ENCODE results near the gene LSM14A.
A peak's percentile ranks its signal among the peaks of the same experiment; 100 is the strongest.
"Not testable (repeated sequence)": the region's sequence is repeated elsewhere in the genome, so short reads cannot be mapped to it uniquely, and the experiment has no call there.

The LSM14A gene

DNA sequence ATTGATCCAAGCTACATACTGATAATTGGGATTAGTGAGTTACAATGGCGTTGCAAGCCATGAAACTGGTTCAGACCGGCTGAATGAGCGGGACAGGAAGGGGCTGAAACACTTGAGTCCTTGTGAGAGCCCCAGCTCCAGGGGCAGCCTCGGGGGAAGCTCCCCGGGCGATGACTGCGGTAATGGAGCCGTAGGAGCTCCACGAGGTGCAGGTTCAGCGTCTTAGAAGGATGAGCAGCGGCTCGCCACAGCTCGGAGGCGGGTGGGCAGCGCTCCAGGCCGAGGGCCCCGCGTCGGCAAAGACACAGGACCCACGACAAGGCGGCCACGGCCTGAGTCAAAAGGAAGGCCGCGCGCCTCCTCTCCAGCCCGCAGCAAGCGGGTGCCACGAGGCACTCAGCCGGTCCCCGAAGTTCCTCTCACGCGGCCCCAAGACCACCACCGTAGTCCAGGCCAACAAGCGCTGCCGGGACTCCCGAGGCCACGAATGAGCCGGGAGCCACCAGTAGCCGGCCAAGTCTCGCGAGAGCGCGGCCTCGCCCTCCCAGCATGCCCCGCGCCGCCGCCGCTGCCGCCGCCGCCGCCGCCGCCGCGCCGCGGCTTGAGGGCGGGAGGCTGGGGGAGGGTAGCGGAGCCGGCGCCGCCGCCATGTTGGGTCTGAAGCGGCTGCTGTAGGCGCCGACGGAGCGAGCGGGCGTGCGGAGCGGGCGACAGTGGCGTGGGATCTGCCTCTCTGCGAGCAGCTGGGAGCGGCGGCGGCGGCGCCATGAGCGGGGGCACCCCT lies at the start of gene LSM14A:
Gene LSM14A (plus strand): TSS at position 628 of the 784 bp plus-strand sequence. CDS start 139 bp downstream, at position 767.
- in situ Hi-C loops (cut with HindIII; ENCODE audit: low pct_ligation_motif_present, low pct_unique_long_range_greater_than_20kb, low sequenced_read_pairs), result no loop called here
- peak; percentile 88 for DNase-seq

- in situ Hi-C loops (cut with HindIII; ENCODE audit: low pct_ligation_motif_present, low pct_unique_long_range_greater_than_20kb, low sequenced_read_pairs), result no loop called here
Observed at GRCh38 chr19:34124828-34125227, 47.5 kb upstream of the LSM14A start.

DNA sequence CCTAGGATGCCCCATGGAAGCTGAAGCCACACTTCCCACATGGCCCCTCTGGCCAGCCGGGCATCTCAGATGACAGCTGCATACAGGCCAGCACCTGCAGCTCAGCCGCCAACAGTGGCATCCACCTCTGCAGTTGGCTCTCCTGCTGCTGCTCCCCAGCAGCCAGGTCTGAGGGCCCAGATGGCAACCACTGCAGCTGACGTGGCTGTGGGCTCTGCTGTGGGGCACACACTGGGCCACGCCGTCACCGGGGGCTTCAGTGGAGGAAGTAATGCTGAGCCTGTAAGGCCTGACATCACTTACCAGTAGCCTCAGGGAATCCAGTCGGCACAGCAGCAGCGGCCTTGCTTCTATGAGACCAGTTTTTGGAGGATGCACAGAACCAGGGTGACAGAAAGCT lies 45.3 kb upstream of the LSM14A start:
- in situ Hi-C loops (cut with HindIII; ENCODE audit: low pct_ligation_motif_present, low pct_unique_long_range_greater_than_20kb, low sequenced_read_pairs), result no loop called here

More at GRCh38 chr19:34124828-34125227, 47.5 kb upstream of the LSM14A start:
- no peak for DNase-seq

DNA sequence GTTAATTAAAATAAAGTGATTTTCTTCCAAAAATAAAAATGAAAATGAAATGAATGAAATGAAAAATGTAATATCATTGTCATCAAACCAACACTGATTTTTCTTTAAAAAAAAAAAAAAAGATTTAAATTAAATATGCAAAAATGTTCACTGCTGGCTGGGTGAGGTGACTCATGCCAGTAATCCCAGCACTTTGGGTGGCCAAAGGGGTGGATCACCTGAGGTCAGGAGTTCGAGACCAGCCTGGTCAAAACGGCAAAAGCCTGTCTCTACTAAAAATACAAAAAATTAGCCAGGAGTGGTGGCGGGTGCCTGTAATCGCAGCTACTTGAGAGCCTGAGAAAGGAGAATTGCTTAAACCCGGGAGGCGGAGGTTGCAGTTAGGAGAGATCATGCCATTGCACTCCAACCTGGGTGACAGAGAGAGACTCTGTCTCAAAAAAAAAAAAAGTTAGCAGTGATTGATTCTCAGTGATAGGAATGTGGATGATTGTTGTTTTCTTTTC lies 44.6 kb upstream of the LSM14A start:
- in situ Hi-C loops (cut with HindIII; ENCODE audit: low pct_ligation_motif_present, low pct_unique_long_range_greater_than_20kb, low sequenced_read_pairs), result no loop called here
- DNase-seq, result no peak

More for the DNA sequence above, 45.3 kb upstream of the LSM14A start:
- no peak for DNase-seq

GRCh38 chr19:34128558-34129250 lies 43.6 kb upstream of the LSM14A start:
- no peak for DNase-seq
- in situ Hi-C loops (cut with HindIII; ENCODE audit: low pct_ligation_motif_present, low pct_unique_long_range_greater_than_20kb, low sequenced_read_pairs), result no loop called here

- no peak for DNase-seq
- in situ Hi-C loops (cut with HindIII; ENCODE audit: low pct_ligation_motif_present, low pct_unique_long_range_greater_than_20kb, low sequenced_read_pairs), result no loop called here
Observed at GRCh38 chr19:34131100-34131499, 41.2 kb upstream of the LSM14A start.

DNA sequence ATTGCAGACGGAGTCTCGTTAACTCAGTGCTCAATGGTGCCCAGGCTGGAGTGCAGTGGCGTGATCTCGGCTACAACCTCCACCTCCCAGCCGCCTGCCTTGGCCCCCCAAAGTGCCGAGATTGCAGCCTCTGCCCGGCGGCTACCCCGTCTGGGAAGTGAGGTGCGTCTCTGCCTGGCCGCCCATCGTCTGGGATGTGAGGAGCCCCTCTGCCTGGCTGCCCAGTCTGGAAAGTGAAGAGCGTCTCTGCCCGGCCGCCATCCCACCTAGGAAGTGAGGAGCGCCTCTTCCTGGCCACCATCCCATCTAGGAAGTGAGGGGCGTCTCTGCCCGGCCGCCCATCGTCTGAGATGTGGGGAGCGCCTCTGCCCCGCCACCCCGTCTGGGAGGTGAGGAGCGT lies 40.2 kb upstream of the LSM14A start:
- DNase-seq; in situ Hi-C loops (cut with HindIII; ENCODE audit: low pct_ligation_motif_present, low pct_unique_long_range_greater_than_20kb, low sequenced_read_pairs): not testable (repeated sequence)

DNA sequence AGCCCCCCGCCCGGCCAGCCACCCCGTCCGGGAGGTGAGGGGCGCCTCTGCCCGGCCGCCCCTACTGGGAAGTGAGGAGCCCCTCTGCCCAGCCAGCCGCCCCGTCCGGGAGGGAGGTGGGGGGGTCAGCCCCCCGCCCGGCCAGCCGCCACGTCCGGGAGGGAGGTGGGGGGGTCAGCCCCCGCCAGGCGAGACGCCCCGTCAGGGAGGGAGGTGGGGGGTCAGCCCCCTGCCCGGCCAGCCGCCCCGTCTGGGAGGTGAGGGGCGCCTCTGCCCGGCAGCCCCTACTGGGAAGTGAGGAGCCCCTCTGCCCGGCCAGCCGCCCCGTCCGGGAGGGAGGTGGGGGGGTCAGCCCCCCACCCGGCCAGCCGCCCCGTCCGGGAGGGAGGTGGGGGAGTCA lies 39.6 kb upstream of the LSM14A start:
- in situ Hi-C loops (cut with HindIII; ENCODE audit: low pct_ligation_motif_present, low pct_unique_long_range_greater_than_20kb, low sequenced_read_pairs), result not testable (repeated sequence)

GRCh38 chr19:34134190-34135053 lies 37.9 kb upstream of the LSM14A start:
- in situ Hi-C loops (cut with HindIII; ENCODE audit: low pct_ligation_motif_present, low pct_unique_long_range_greater_than_20kb, low sequenced_read_pairs), result no loop called here
- peak; percentile 82 for DNase-seq

More for the DNA sequence above, 39.6 kb upstream of the LSM14A start:
- DNase-seq, result not testable (repeated sequence)

GRCh38 chr19:34135054-34135800 lies 37.1 kb upstream of the LSM14A start:
- in situ Hi-C loops (cut with HindIII; ENCODE audit: low pct_ligation_motif_present, low pct_unique_long_range_greater_than_20kb, low sequenced_read_pairs), result no loop called here

GRCh38 chr19:34135821-34136611 lies 36.3 kb upstream of the LSM14A start:
- in situ Hi-C loops (cut with HindIII; ENCODE audit: low pct_ligation_motif_present, low pct_unique_long_range_greater_than_20kb, low sequenced_read_pairs), result no loop called here

More at GRCh38 chr19:34135054-34135800, 37.1 kb upstream of the LSM14A start:
- DNase-seq, result no peak

DNA sequence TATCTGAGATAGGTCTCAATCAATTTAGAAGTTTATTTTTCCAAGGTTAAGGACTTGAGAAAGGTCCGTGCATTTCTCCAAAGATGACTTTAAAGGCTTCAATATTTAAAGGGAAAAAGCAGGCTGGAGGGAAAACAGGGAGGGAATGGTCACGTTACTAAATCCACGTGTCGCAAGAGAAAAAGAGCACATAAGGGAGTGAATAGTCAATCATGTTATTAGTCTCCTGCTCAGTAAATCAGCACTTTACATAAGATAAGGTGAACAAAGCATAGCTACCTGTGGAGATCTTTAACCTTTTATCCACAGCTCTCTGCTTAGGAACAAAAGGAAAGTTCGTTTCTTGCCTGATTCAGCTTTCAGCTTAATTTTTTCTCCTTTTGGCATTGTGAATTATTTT lies 31.3 kb upstream of the LSM14A start:
- no peak for DNase-seq
- in situ Hi-C loops (cut with HindIII; ENCODE audit: low pct_ligation_motif_present, low pct_unique_long_range_greater_than_20kb, low sequenced_read_pairs), result no loop called here

More at GRCh38 chr19:34135821-34136611, 36.3 kb upstream of the LSM14A start:
- no peak for DNase-seq

- no peak for DNase-seq
- in situ Hi-C loops (cut with HindIII; ENCODE audit: low pct_ligation_motif_present, low pct_unique_long_range_greater_than_20kb, low sequenced_read_pairs), result no loop called here
Observed at GRCh38 chr19:34142440-34142839, 29.9 kb upstream of the LSM14A start.

GRCh38 chr19:34145741-34146202 lies 26.5 kb upstream of the LSM14A start:
- in situ Hi-C loops (cut with HindIII; ENCODE audit: low pct_ligation_motif_present, low pct_unique_long_range_greater_than_20kb, low sequenced_read_pairs), result no loop called here
- peak; percentile 45 for DNase-seq

- no peak for DNase-seq
- in situ Hi-C loops (cut with HindIII; ENCODE audit: low pct_ligation_motif_present, low pct_unique_long_range_greater_than_20kb, low sequenced_read_pairs), result no loop called here
Observed at GRCh38 chr19:34148658-34149185, 23.6 kb upstream of the LSM14A start.

DNA sequence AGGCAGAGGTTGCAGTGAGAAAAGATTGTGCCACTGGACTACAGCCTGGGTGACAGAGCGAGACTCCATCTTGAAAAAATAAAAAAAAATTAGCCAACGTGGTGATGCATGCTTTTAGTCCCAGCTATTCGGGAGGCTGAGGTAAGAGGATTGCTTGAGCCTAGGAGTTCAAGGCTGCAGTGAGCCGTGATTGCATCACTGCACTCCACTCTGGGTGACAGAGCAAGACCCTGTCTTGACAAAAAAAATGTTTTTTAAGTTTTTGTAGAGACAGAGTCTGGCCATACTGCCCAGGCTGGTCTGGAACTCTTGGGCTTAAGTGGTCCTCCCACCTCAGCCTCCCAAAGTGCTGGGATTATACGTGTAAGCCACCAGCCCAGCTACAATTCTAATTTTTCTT lies 22.4 kb upstream of the LSM14A start:
- in situ Hi-C loops (cut with HindIII; ENCODE audit: low pct_ligation_motif_present, low pct_unique_long_range_greater_than_20kb, low sequenced_read_pairs), result no loop called here

GRCh38 chr19:34150558-34150957 lies 21.7 kb upstream of the LSM14A start:
- in situ Hi-C loops (cut with HindIII; ENCODE audit: low pct_ligation_motif_present, low pct_unique_long_range_greater_than_20kb, low sequenced_read_pairs), result no loop called here
- no peak for DNase-seq

More for the DNA sequence above, 22.4 kb upstream of the LSM14A start:
- DNase-seq, result no peak
